MM.1S (cell line): ENCODE data around the gene RAMP1.

Experiments
- CTCF ChIP-seq: fragments of 300-600 bp; sonication (generic); IDR thresholded peaks from 2 replicates; pipeline ENCODE4 v1.5.1; 2016; ENCODE audit warnings: antibody characterized with exemption, low read length, mixed read lengths
- EZH2 ChIP-seq: fragments of 300-600 bp; sonication (generic); optimal IDR thresholded peaks from 2 replicates; pipeline ENCODE3; 2017; ENCODE audit warnings: low read depth, mild to moderate bottlenecking, antibody characterized with exemption, low read length, mixed read lengths

GRCh38 chr2:237823544-237823943 lies 35.9 kb upstream of the RAMP1 start:
- no peak for TF ChIP-seq CTCF
- TF ChIP-seq EZH2: no peak
